Raji (cell line): ENCODE data around the gene ACTN3.

ENCODE experiments used
- POLR2A ChIP-seq: IDR thresholded peaks from 2 replicates; pipeline ENCODE4 v1.6.1; 2011; ENCODE audit warnings: low read depth, low read length, control low read depth; ENCODE audit not compliant: insufficient read depth

The ACTN3 gene

GRCh38 chr11:66579017-66579606, 32.4 kb downstream of the ACTN3 start:
- no peak for TF ChIP-seq POLR2A

DNA sequence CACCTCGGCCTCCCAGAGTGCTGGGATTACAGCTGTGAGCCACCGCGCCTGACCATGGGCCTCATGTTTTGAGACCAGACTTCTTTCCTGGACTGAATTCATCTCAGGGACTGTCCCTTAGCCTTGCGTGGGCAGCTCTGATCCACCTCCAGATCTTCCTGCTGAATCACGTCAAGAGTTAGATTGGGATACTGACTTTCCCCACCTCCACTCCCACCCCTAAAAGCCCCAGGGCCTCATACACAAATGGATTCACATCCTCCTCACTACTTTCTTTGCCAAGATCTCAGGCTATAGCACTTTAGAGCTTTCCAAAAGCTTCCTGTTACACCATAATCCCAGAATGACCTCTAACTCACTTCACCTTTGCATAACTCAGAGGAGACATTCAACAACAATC, 34.1 kb downstream of the ACTN3 start:
- TF ChIP-seq POLR2A: no peak

DNA sequence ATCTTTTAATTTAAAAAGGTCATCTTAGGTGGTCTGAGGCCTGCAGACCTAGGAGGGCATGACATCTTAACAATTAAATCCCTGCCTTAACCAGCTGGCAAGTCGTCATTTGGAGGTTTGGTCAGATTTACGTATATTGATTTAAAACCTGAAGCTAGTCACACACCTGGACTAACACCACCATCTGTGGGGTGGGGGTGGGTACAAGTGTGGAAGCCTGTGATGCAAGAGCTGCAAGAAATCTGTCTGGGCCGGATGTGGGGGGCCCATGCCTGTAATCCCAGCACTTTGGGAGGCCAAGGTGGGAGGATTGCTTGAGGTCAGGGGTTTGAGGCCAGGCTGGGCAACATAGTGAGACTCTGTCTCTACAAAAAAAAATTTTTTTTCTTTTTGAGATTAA, 34.6 kb downstream of the ACTN3 start:
- TF ChIP-seq POLR2A: no peak

- TF ChIP-seq POLR2A: no peak
These were observed 39.4 kb downstream of the ACTN3 start for GRCh38 chr11:66586136-66586535.

GRCh38 chr11:66589996-66590675, 43.4 kb downstream of the ACTN3 start:
- no peak for TF ChIP-seq POLR2A

- TF ChIP-seq POLR2A: no peak
These were observed 44.5 kb downstream of the ACTN3 start for GRCh38 chr11:66591175-66591574.

GRCh38 chr11:66592457-66593302, 46.0 kb downstream of the ACTN3 start, which contains the start of the genes CCDC87 and CCS:
Gene CCDC87, minus strand, starts transcription at chr11:66593063. Its CDS starts 48 bp downstream, at chr11:66593015.
Gene CCS, plus strand, starts transcription at chr11:66593185. Its CDS starts 77 bp downstream, at chr11:66593262.
- peak; percentile 99 for TF ChIP-seq POLR2A

DNA sequence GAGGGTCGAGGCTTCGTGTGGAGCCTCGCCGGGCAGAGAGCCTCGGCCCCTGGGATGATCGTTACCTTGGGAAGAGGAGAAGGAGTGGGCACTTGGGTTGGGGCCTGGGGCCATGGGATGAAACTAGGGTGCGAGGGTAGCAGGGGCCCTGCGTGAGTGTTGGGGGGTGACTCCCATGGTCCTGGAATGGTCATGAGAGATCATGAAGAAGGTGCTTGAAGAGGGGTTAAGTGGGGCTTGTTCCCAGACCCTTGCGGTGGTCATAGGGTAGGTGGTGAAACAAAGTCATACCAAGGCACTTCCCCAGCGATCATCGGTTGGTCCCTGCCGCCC, 46.6 kb downstream of the ACTN3 start:
- no peak for TF ChIP-seq POLR2A

DNA sequence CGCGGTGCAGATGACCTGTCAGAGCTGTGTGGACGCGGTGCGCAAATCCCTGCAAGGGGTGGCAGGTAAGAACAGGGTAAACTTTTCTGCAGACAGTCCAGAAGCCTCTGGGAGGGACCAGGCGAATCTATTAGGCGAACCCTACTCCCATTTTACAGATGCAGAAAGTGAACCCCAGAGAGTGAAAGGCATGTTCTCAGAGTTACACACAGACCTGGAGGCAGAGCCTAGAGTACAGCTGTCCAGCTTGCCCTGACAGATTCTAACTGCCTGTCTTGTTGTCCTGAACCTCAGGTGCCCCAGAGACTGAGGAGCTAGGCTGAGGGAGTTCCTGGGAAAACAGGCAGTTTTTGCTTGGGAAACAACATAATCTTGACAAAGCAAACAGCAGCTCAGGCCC, 46.9 kb downstream of the ACTN3 start:
- no peak for TF ChIP-seq POLR2A

DNA sequence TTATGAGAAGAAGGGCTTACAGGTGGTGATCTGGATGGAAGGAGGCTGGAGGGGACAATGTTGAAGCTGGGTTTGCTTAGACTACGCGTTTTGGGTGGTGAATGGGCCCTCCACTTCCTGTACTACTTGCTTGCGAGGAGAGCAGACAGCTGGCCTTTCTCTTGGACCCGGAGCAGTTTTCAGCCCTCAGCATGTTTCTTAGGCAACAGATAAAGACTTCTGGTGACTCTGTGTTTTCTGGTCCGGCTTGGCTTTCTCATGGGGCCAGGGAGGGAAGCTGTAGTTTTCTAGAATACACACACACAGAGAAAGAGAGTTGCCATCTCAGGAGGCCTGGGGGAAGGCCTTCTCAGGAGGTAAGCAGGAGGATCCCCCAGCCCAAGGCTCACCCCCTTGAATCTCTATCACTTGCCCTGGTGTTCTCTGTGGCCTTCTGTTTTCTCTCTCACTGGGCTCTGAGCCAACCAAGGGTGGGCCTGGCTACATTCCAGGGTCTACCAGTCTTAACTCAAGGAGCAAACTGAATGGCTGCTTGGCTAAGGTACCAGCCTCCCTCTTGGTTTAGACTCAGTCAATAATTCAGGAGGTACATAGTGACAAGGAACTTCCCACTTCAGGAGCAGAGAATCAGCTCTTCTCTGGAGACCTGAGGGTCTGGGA, 48.7 kb downstream of the ACTN3 start:
- no peak for TF ChIP-seq POLR2A

- TF ChIP-seq POLR2A: no peak
These were observed 52.3 kb downstream of the ACTN3 start for GRCh38 chr11:66598993-66599392.

DNA sequence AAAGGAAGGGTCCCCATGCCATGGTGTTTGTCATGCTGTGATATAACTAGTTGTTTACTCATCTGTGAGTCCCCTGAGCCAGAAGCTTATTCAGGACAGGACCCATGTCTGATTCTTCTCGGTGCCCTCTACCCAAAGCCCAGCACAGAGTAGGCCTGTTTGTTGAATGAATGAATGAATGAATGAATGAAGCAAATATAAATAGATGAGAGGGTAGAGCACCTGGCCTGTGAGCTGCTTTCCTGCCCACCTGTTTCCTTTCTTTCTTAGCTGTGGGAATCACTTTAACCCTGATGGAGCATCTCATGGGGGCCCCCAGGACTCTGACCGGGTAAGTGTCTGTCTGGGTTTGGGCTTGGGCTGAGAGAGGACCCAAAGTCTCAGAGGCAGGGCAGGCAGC, 53.5 kb downstream of the ACTN3 start:
- TF ChIP-seq POLR2A: no peak

GRCh38 chr11:66600631-66601233, 54.0 kb downstream of the ACTN3 start:
- TF ChIP-seq POLR2A: no peak

DNA sequence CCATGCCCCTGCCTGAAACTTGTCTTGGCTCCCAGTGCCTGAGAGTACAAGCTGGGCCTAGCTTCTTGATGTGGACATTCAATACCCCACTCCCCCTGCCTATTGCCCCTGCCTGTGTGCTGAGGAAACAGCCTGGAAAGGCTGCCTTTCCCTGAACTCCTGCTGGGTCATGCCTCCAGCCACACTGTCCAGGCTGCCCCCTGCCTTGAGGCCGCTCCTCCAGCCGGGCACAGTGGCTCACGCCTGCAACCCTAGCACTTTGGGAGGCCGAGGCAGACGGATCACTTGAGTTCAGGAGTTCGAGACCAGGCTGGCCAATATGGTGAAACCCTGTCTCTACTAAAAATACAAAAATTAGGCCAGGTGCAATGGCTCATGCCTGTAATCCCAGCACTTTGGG, 56.4 kb downstream of the ACTN3 start:
- no peak for TF ChIP-seq POLR2A

- no peak for TF ChIP-seq POLR2A
These were observed 57.5 kb downstream of the ACTN3 start for GRCh38 chr11:66604155-66604554.
